Left lobe of liver (tissue), 2 donors: ENCODE data around the gene MID1. TPM values are rescaled to one million over a fixed set of nuclear protein-coding genes. Genes with fewer than 3 reads are reported as not detected.
"Not testable (repeated sequence)": the region's sequence is repeated elsewhere in the genome, so short reads cannot be mapped to it uniquely, and the experiment has no call there.

Source experiments
- ATAC-seq: fragments of 200-7000 bp; cut with Tn5 transposase; one replicate; pipeline ENCODE4 v1.9.1; 2020; ENCODE audit warnings: mild to moderate bottlenecking, moderate library complexity
- DNase-seq: peaks from one replicate; pipeline ENCODE4 v3.0.0-alpha.2; 2020; ENCODE audit warnings: low spot score
- total RNA-seq: library from RNA; stranded (reverse); gene quantifications from one replicate; pipeline ENCODE4 v1.2.1, GENCODE V29; 2021
- donor health status: DM: no; HTN: no; CAD: no; lungs with moderate emphysema.
- donor health status: DM: no; HTN: yes; CAD: no.

Gene MID1
- total RNA-seq, 1 donor from 2014 or later, result 2.4 TPM

GRCh38 chrX:10618961-10619360 lies 1.4 kb downstream of the MID1 start:
- ATAC-seq, result no peak
- DNase-seq, result no peak

GRCh38 chrX:10617999-10618351 lies 2.4 kb downstream of the MID1 start:
- DNase-seq (no peak), ATAC-seq (no peak)

GRCh38 chrX:10617186-10617998 lies 3.0 kb downstream of the MID1 start:
- no peak for ATAC-seq
- DNase-seq, result no peak

GRCh38 chrX:10615931-10616774 lies 4.2 kb downstream of the MID1 start:
- DNase-seq, result peak; percentile 49
- ATAC-seq, result peak; percentile 79

GRCh38 chrX:10612215-10612614 lies 8.2 kb downstream of the MID1 start:
- ATAC-seq, result no peak

GRCh38 chrX:10611441-10612090 lies 8.8 kb downstream of the MID1 start:
- DNase-seq, result no peak
- no peak for ATAC-seq

More at GRCh38 chrX:10612215-10612614, 8.2 kb downstream of the MID1 start:
- DNase-seq, result no peak

GRCh38 chrX:10608099-10608498 lies 12.3 kb downstream of the MID1 start:
- ATAC-seq, result peak; percentile 3
- no peak for DNase-seq

GRCh38 chrX:10607233-10607632 lies 13.2 kb downstream of the MID1 start:
- DNase-seq (no peak), ATAC-seq (peak; percentile 14)

- DNase-seq (no peak), ATAC-seq (no peak)
These were observed 16.8 kb downstream of the MID1 start for GRCh38 chrX:10603612-10604011.

GRCh38 chrX:10602646-10603045 lies 17.7 kb downstream of the MID1 start:
- DNase-seq, result no peak
- peak; percentile 24 for ATAC-seq

GRCh38 chrX:10600479-10600878 lies 19.9 kb downstream of the MID1 start:
- peak; percentile 29 for ATAC-seq
- no peak for DNase-seq

GRCh38 chrX:10598540-10598939 lies 21.8 kb downstream of the MID1 start:
- no peak for DNase-seq
- ATAC-seq, result no peak

GRCh38 chrX:10597871-10598270 lies 22.5 kb downstream of the MID1 start:
- ATAC-seq (peak; percentile 80), DNase-seq (no peak)

- no peak for ATAC-seq
- no peak for DNase-seq
These were observed 28.7 kb downstream of the MID1 start for GRCh38 chrX:10591363-10592335.

GRCh38 chrX:10589787-10590186 lies 30.6 kb downstream of the MID1 start:
- DNase-seq, ATAC-seq: not testable (repeated sequence)

GRCh38 chrX:10589098-10589497 lies 31.3 kb downstream of the MID1 start:
- DNase-seq, result peak; percentile 53
- peak; percentile 90 for ATAC-seq

GRCh38 chrX:10584882-10585281 lies 35.5 kb downstream of the MID1 start:
- not testable (repeated sequence) for ATAC-seq

GRCh38 chrX:10582945-10583344 lies 37.4 kb downstream of the MID1 start:
- DNase-seq, result no peak
- ATAC-seq, result no peak

More at GRCh38 chrX:10584882-10585281, 35.5 kb downstream of the MID1 start:
- DNase-seq, result not testable (repeated sequence)

- DNase-seq (no peak), ATAC-seq (peak; percentile 33)
These were observed 38.1 kb downstream of the MID1 start for GRCh38 chrX:10582215-10582733.
